GM18502 (cell line): ENCODE results near the gene TMEM117.
"Not testable (repeated sequence)": the region's sequence is repeated elsewhere in the genome, so short reads cannot be mapped to it uniquely, and the experiment has no call there.

ENCODE experiments used
- ATAC-seq: cut with Tn5 transposase; IDR thresholded peaks from one replicate; pipeline ENCODE4 v1.9.1; 2021; ENCODE audit warnings: mild to moderate bottlenecking; ENCODE audit not compliant: unreplicated experiment, poor library complexity

Gene TMEM117

DNA sequence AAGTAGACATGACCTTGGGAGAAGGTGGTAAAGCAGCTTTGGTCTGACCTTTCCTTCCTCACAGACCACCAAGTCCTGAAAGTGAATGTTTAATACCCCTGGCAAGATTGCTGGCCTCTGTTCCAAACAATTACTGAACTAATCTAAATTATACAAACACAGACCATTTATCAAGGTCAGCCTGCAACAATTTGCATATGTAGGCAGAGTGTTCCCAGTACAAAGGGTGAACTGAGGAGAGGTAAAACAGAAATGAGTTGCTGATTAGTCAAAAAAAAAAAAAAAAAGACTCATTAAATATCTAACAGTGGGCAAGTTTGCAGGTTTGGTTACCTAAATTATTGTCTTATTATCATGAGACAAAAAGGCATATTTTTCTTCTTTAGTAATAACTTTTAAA lies 506.5 kb downstream of the TMEM117 start:
- no peak for ATAC-seq

DNA sequence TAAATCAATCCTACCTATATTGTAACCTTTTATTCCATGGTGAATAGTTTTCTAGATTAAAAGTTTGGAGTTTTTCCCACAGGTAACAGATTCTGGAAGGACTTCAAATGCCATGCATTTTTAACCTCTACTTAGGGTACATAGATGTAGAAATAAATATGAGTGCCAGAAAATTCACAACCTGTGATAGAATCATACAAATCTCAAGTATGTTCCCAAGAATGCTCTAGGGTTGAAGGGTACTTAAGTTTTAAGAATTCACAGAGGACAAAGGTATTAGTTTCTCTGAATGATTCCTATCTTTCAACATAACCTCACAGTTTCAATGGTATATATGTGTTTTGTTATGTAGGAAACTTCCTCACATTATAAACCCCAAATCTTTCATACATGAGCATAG lies 511.3 kb downstream of the TMEM117 start:
- no peak for ATAC-seq

DNA sequence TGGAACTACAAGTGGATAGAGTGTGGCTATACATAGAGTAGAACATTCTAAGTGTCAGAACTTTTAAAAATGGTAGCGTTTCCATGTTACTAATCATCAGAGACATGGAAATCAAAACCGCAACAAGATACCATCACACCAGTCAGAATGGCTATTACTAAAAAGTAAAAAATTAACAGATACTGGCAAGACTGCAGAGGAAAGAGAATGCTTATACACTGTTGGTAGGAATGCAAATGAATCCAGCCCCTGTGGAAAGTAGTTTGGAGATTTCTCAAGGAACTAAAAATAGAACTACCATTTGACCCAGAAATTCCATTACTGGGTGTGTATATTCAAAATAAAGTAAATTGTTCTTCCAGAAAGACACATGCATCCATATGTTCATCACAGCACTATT lies 521.6 kb downstream of the TMEM117 start:
- no peak for ATAC-seq

DNA sequence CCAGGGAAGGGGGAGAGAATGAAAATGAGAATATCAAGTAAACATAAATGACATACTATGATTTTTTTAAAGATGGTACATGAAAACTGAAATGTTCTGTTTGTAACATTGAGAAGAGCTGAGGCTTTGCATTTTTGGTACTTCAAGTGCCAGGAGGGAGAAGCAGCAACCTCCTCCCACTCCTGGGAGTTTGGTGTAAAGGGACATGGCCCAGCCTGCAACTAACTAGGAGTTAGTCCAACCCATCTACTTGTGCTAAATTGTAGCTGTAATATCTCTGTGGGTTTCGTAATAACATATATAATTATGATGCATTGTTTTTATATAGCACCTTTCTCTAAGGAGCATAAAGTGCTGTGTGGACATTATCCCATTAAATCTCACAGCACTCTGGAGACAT lies 522.8 kb downstream of the TMEM117 start:
- no peak for ATAC-seq

DNA sequence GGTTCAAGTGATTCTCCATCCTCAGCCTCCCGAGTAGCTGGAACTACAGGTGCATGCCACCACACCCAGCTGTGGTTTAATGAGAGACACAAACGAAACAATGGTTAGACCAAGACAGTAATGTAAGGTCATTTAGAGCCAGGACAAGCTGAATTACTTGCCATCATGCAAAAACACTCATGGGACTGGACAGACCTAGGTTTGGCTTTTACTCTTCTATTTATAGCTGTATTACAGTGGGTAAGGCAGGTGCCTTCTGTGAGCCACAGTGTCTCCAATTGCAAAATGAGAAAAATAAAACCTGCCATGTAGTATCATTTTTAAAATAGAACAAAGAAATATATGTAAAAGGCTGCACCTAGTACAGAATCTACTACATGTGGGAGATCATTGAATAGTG lies 527.1 kb downstream of the TMEM117 start:
- ATAC-seq: no peak

DNA sequence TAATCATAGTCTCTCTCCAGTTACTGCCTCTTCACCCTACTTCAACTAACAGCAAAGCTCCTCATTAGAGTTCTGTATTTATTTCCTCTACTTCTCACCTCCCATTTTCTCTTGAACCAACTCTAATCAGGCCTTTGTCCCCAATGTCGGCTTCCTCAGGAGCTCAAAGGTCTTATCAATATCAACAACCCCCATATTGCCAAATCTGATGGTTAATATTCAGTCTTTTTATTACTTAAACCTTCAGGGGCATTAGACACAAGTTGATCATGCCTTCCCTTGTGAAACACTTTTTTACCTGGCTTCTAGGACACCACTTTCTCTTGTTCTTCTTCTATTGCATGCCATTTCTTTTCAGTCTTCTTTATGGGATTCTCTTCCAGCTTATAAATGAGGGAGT lies 531.3 kb downstream of the TMEM117 start:
- ATAC-seq: no peak

DNA sequence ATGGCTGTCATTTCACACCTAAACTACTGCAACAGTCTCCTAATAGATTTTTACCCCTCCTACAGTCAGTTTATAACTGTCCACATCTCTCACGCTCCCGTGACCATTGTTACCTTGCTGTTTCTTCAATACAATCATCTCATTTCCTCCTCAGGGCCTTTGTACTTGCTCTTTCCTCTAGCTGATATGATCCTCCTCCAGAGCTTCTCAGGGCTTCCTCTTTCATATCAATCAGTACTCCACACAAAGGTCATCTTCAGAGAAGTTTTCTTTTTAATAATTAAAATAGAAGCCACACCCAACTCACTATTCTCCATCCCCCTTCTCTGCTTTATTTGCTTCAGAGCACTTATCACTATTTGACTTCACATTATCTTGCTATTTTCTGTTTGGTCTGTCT lies 532.0 kb downstream of the TMEM117 start:
- ATAC-seq: no peak

DNA sequence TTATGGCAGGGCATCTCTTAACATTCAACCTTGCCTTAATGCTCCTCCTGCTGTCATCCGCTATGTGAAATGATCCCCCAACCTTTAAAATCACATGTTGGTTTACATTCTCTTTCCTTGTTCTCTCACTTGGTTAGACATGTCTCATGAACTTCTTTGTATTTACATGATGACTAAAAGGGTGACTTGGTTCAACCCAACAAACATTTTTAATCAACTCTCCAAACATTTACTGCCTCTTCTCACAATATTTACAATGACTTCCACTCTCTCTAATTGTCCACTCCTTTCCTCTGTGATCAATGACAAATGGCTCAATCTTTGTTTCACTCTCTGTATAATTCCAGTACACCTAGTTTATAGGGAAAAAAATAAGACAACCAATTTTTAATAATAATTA lies 534.1 kb downstream of the TMEM117 start:
- ATAC-seq: no peak

DNA sequence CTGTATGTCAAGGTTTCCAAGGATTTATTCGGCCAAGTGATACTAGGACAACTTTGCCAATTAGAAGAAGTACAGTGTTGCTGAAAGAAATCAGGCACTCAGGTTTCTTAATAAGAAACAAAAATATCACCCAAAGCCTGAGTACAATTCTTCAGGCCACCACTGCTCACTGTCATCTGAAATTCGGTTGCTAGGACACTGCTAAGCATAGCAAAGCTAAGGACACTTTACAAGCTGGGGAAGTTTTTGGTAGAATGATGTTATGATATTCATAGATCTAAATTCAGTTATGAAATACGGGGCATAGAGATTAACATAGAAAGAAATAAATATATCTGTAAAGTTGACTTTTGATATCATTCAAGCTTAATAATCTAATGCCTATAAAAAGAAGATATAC lies 535.1 kb downstream of the TMEM117 start:
- ATAC-seq: no peak

DNA sequence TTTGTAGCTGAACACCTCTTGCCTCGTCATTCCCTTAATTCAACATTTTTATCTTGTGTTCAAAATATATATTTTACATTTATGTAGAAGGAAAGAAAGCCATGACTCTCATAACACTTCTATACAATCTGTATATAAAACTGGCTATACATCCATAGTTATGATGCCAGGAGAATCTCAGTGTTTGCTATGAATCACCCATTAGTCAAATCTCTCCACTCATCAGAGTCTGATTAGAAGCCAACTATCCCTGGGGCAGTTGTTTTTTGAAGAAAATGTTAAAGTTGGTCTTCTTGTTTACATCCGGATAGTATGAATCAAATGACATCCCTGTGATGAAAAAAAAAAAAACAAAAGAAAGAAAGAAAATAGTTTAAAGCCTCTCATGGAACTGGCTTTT lies 536.4 kb downstream of the TMEM117 start:
- no peak for ATAC-seq

DNA sequence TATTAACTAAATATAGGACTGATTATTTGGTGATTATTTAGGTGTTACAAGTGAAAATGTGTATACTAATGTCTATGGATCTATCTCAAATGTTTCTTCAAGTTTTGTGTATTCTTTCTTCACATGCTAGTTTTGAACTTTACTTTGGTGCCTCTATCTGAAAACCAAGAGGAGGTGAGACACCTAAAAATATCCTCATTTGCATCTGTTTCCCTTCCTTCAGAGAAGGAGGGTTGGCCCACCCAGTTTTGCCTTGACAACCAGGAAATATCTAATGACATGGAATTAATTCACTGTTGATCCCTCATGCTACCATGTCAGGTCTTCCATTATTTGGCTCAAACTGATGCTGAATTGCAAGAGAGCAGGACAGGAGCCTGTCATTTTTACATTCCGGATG lies 539.8 kb downstream of the TMEM117 start:
- ATAC-seq: no peak

DNA sequence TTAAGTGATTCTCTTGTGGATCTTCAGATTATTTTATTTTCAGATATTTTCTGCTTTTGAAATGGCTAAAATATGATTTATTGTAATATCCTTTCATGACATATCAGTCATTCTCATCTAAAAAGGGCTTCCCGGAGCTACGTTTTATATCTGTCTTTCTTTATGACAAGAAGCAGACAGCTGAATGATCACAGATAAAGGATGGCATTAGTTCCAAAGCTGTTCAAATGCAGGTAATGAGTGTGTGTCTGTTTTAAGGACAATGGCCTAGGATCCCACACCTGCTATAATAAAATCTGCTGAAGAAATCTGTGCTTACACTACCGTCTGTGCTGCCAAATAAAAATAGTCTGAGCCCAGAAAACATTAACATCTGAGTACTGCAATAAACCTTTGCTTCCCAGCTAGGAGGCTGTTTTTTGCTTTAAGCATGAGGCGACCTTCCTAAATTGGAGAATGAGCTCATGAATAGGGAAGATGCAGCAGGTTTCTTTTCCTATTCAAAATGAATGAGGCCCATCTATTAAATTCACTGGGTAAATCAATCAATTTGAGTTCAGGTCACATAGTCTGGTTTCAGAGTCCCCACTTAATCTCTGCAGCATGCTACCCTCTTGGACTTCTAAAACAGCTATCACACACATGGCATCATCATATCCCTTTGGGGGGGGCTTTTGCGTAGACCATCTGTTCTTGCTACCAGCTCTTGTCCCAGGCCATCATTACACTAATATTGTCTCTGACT lies 541.7 kb downstream of the TMEM117 start:
- no peak for ATAC-seq

DNA sequence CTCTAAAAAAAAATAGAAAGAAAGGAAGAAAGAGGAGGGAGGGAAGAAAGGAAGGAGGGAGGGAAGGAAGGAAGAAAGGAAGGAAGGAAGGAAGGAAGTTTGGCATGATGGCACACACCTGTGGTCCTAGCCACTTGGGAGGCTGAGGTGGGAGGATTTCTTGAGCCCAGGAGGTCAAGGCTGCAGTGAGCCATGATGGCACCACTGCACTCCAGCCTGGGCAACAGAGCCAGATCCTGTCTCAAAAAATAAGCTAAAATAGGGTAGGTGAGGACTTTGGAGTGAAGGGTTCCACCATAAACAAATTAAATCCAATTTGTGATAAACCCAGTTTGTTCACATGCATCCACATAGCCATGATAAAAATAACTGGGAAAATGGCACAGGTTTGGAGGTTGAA lies 543.2 kb downstream of the TMEM117 start:
- not testable (repeated sequence) for ATAC-seq

DNA sequence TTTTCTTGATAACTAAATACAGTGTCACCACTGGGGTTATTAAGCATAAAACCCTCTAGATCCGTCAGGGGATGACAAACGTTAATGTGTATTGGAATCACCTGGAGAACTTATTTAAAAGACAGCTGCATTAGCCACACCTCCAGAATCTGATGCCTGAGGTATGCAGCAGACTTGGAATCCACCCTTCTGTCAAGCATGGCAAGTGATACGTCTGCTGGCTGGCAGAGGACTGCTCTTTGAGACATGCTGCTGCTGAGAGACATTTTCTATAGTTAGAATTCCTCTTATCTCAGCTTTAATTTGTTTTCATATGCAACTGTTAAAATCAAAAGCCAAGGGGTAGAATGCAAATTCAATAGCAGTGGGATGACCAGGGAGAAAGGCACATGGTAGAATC lies 544.0 kb downstream of the TMEM117 start:
- no peak for ATAC-seq

DNA sequence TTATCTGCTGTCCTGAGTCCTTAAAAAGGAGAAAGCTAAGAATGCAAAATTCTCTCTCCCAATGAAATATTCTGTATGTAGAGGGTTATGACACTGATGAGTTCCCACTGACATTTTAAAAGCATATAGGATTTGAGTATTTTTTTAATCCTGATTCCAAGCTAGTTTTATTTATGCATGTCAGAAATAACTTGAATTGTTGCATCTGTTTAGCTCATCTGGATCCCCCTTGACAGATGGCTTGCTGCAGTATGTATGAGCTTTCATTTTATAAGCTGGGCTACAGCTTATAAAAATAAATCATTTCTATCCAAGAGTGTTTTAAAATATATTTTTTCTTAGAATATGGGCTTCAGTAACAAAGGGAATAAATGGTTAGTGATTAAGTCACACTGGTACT lies 545.0 kb downstream of the TMEM117 start:
- ATAC-seq: no peak

DNA sequence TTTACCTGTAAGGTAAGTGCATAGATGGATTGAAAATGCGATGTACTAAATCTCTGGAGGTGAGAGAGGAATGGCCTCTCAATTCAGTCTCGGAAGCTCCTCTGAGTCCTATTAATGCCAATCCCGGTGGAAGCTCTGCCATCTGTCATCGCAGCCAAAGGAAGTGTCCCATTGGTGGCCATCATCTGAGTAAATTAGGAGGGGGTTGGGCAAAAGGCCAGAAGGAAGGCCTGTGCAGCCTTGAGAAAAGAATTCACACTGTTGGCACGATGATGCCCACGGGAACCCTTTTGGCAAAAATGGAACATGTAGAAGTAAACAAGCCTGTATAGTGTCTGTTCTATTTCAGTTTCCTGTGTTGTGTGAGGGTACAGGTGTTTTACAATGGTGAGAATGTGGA lies 545.5 kb downstream of the TMEM117 start:
- no peak for ATAC-seq

DNA sequence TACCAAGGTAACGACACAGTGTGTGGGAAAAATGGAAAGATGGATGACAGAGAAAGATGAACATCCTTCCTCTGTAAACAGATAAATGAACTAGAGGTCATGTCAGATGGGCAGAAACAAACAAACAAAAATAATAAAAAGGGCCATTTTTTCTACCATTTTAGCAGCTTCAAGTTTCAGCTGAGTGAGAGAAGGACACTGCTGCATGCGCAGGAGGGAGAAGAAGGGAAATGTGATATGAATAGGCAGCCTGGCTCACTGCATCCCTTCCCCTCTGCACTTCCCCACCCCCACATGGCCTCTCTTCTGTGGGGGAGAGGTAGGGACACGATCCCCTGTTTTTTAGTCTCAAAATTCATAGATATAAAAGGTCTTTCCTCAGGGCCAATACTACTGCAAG lies 548.3 kb downstream of the TMEM117 start:
- ATAC-seq: no peak

DNA sequence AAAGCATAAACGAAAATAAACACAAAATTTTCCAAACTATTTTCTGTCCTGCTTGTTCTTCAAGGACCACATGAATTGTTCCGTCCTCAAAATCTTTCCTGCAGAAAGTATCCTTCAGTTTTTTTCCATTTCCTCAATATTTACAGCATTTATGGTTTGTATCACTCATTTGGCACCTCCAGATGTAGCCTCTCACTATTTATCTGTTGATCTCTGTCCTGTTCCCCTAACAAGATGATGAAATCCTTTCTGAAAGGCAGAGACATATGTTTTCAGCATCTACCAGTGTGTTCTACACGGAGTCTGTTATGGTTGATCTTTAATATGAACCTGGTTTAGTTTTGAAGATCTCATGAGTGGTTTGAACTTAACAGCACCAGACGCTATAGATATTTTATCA lies 550.1 kb downstream of the TMEM117 start:
- no peak for ATAC-seq

DNA sequence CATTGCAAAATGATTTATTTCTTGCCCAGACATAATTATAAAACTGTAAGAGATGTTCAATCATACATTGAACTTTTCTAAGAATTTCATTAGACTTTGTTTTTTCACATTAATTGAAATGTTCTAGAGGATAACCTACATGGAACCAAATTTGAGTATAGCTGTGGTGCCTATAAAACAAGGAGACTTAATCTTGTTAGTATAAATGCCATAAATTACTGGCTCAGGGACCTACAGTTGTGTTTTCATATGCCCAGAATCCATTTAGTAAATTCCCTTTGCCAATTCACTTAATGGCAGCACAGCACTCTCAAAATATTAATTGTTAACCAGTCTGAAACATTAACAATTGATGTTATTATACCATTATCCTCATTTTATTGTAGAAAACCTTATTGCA lies 551.7 kb downstream of the TMEM117 start:
- no peak for ATAC-seq

DNA sequence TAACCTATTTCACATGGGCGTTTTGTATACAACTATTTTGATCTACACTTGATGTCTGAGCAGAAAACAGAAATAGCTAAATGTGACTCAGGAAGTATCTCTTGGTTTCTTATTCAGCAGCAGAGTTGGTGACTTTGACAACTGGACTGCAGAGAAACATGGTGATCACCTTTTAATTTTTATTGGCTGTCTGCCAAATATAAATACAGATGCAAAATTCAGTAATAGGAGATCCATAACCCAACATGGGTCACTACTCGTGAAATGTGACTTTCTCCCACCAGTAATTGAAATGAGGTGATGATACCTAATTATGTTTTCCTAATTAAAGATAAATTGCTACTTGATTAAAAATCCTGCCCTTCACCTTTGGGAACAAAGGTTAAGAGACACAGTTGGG lies 553.2 kb downstream of the TMEM117 start:
- no peak for ATAC-seq

DNA sequence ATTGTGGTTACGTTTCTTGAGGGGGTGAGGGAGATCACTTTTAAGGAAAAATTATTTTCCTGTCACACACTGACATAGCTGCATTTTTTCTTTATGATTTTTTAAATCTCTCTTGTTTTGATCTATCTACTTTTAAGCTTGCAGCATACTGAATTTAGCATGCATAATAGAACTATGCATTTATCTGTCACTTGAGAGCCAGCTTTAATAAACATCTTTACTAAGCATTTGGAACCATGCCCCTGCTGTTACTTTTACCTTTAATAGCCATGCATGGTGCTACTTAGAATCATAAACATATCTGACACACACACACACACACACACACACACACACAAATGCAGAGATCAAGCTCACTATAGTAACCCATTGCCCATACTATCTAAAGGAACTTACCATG lies 554.0 kb downstream of the TMEM117 start:
- no peak for ATAC-seq

DNA sequence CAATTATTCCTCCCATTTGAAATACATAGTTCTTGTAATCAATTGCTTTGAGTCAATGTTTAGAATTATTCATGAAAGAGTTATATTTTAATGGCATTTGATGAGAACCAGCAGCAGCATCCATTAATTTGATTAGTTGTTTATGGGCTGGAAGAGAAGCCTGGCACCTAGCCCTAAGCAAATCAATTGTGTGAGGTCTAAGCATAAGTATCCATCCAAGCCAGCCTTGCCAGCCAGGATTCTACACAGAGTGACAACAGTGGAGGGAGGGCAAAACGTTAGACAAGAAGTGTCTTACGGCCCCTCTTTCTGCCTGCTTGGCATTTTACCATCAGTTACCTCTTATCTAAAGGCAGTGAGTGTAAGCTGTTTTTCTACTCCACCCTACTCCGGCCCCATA lies 561.8 kb downstream of the TMEM117 start:
- no peak for ATAC-seq

DNA sequence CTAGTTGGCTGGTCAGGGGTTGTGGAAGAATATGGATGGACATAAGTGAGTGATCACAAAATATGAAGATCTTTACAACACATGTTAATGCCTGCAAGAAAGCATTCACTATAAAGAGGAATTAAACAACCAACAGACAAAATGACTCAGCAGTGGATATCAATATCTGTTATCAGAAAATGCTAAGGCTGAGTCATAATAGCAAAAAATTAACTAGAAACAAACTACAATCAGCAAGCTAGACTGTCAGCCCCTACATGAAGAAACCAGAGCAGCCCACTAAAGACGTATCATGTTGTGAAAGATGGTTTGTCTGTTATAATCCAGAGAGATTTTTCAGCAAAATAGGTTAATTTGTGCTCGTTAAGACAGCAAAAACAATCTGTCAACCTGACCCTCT lies 567.3 kb downstream of the TMEM117 start:
- no peak for ATAC-seq
